K562 (cell line): ENCODE results near the gene RTF1. TPM values are rescaled to one million over a fixed set of nuclear protein-coding genes. Genes with fewer than 3 reads are reported as not detected.

ENCODE experiments used
- ATAC-seq: fragments of 200-7000 bp; cut with Tn5 transposase; 3 replicates; pipeline ENCODE4 v1.9.1; 2020; ENCODE audit warnings: moderate library complexity
- BruUV-seq: library from RNA; stranded (reverse); fragments of 400-500 nt; replicated peaks from 2 replicates; lab custom pipeline; 2021; lab: Mats Ljungman, UMichigan
- CTCF ChIA-PET: fragments of 300-600 bp; formaldehyde crosslinking; extraction: SDS; loops from one replicate; lab custom pipeline; 2021; ENCODE audit warnings: low intra/inter-chr PET ratio; lab: Yijun Ruan, JAX
- POLR2A ChIA-PET: fragments of 300-600, 350-650 bp; sonication (Branson Sonifier 250); formaldehyde crosslinking; extraction: SDS; loops from one replicate; lab custom pipeline; 2021; ENCODE audit warnings: antibody characterized with exemption, inconsistent platforms; lab: Yijun Ruan, JAX
- DNase-seq, 4 experiments: peaks; one replicate each; pipeline versions ENCODE4 v3.0.0 to v3.0.0-alpha.2; 2011 to 2018; ENCODE audit warnings: low spot score in 3 of 4, mixed read lengths in 3 of 4; ENCODE audit errors: extremely low read depth in 1 of 4
- FAIRE-seq: peaks from 2 replicates; lab custom pipeline; 2011; peaks lifted over from hg19 to GRCh38; lab: Jason Lieb, UNC
- H2AFZ ChIP-seq: 2 replicates; pipeline ENCODE4 v1.6.0; 2011; ENCODE audit warnings: low read depth, low read length, control low read depth, inconsistent platforms
- H3K27ac ChIP-seq: fragments of 200-600 bp; 3 replicates; pipeline ENCODE4 v1.8.0; 2011; ENCODE audit warnings: low read depth, mild to moderate bottlenecking, control low read depth, inconsistent platforms, low read length, moderate library complexity, mixed read lengths; ENCODE audit errors: extremely low read depth
- H3K27me3 ChIP-seq, 2 experiments: fragments of 300-600 bp in 1 of 2; 2 replicates in 1 of 2; 3 replicates in 1 of 2; pipeline versions ENCODE4 v1.6.0 to v1.8.0; 2011; ENCODE audit warnings: inconsistent platforms in 2 of 2, low read length in 2 of 2, mild to moderate bottlenecking in 1 of 2, mixed read lengths in 1 of 2, moderate library complexity in 1 of 2; ENCODE audit not compliant: control insufficient read depth in 2 of 2, insufficient read depth in 2 of 2
- H3K36me3 ChIP-seq: fragments of 300-600 bp; 3 replicates; pipeline ENCODE4 v1.8.0; 2011; ENCODE audit warnings: mild to moderate bottlenecking, low read length, inconsistent platforms; ENCODE audit not compliant: control insufficient read depth, insufficient read depth
- H3K4me1 ChIP-seq, 2 experiments: fragments of 200-600 bp in 1 of 2; replicated peaks in 1 of 2; 2 replicates in 1 of 2; 3 replicates in 1 of 2; pipeline versions ENCODE4 v1.5.1 to v1.8.0; 2011; ENCODE audit warnings: inconsistent platforms in 2 of 2, low read length in 2 of 2, mild to moderate bottlenecking in 1 of 2, mixed read lengths in 1 of 2, moderate library complexity in 1 of 2; ENCODE audit not compliant: control insufficient read depth in 2 of 2, insufficient read depth in 2 of 2
- H3K4me2 ChIP-seq: 2 replicates; pipeline ENCODE4 v1.6.1; 2011; ENCODE audit warnings: low read length, control low read depth, inconsistent platforms, mixed read lengths; ENCODE audit not compliant: insufficient read depth
- H3K4me3 ChIP-seq: fragments of 200-600 bp; sonication (generic), shearing (Covaris generic); 2 replicates; pipeline ENCODE4 v1.5.1; 2016; ENCODE audit warnings: control low read depth, inconsistent platforms
- H3K79me2 ChIP-seq: fragments of 200-600 bp; 3 replicates; pipeline ENCODE4 v1.8.0; 2011; ENCODE audit warnings: low read length, inconsistent platforms; ENCODE audit not compliant: control insufficient read depth, insufficient read depth
- H3K9ac ChIP-seq, 2 experiments: 2 replicates each; pipeline versions ENCODE4 v1.6.0 to v1.6.1; 2011; ENCODE audit warnings: low read depth in 2 of 2, low read length in 2 of 2, control low read depth in 1 of 2, inconsistent platforms in 1 of 2, mild to moderate bottlenecking in 1 of 2, mixed read lengths in 1 of 2; ENCODE audit not compliant: insufficient read depth in 1 of 2
- H3K9me1 ChIP-seq: one replicate; pipeline ENCODE4 v1.6.0; 2011; ENCODE audit warnings: inconsistent platforms, mild to moderate bottlenecking, low read length, moderate library complexity; ENCODE audit not compliant: control insufficient read depth, insufficient read depth
- H3K9me3 ChIP-seq: replicated peaks from 2 replicates; pipeline ENCODE4 v1.5.1; 2011; ENCODE audit warnings: low read depth, low read length, inconsistent platforms; ENCODE audit not compliant: control insufficient read depth, insufficient read depth
- H4K20me1 ChIP-seq: replicated peaks from 2 replicates; pipeline ENCODE4 v1.6.1; 2011; ENCODE audit warnings: low read length, inconsistent platforms, mixed read lengths; ENCODE audit not compliant: control insufficient read depth, insufficient read depth
- C11orf30 ChIP-seq: fragments of 450-650 bp; IDR thresholded peaks from 2 replicates; pipeline ENCODE4 v1.6.1; 2016; ENCODE audit warnings: low read depth, mild to moderate bottlenecking
- CREB3 ChIP-seq: fragments of 450-650 bp; conservative IDR thresholded peaks from 2 replicates; pipeline ENCODE4 v1.6.1; 2016; ENCODE audit warnings: missing genetic modification characterization, low read depth, mild to moderate bottlenecking, missing compliant biosample characterization, moderate library complexity
- HNRNPK ChIP-seq: fragments of 200-400 bp; formaldehyde crosslinking; IDR thresholded peaks from one replicate; pipeline ENCODE4 v1.6.1; 2018; ENCODE audit warnings: mild to moderate bottlenecking, low read depth, low read length; ENCODE audit not compliant: poor library complexity, severe bottlenecking
- HNRNPUL1 ChIP-seq: fragments of 200-400 bp; formaldehyde crosslinking; IDR thresholded peaks from 2 replicates; pipeline ENCODE4 v1.6.1; 2017; ENCODE audit warnings: low read length
- JUNB ChIP-seq: fragments of 450-650 bp; formaldehyde crosslinking; conservative IDR thresholded peaks from 2 replicates; pipeline ENCODE4 v1.4.0; 2020; ENCODE audit warnings: mild to moderate bottlenecking
- OTX1 ChIP-seq: fragments of 450-650 bp; formaldehyde crosslinking; IDR thresholded peaks from 2 replicates; pipeline ENCODE4 v1.4.0; 2022; ENCODE audit warnings: mild to moderate bottlenecking
- PCBP2 ChIP-seq: fragments of 200-400 bp; formaldehyde crosslinking; IDR thresholded peaks from 2 replicates; pipeline ENCODE4 v1.6.1; 2018; ENCODE audit warnings: low read length, low read depth, mild to moderate bottlenecking, moderate library complexity; ENCODE audit not compliant: poor library complexity, severe bottlenecking
- PKNOX1 ChIP-seq: fragments of 450-650 bp; IDR thresholded peaks from 2 replicates; pipeline ENCODE4 v1.6.1; 2016
- RBM14 ChIP-seq: fragments of 200-400 bp; formaldehyde crosslinking; IDR thresholded peaks from 2 replicates; pipeline ENCODE4 v1.6.1; 2018; ENCODE audit warnings: low read depth, mild to moderate bottlenecking, low read length, moderate library complexity, borderline replicate concordance; ENCODE audit not compliant: insufficient read depth
- SREBF2 ChIP-seq: sonication (generic); formaldehyde crosslinking; IDR thresholded peaks from 2 replicates; pipeline ENCODE4 v1.4.0; 2020; ENCODE audit warnings: mild to moderate bottlenecking, missing genetic modification reagents
- TAF9B ChIP-seq: fragments of 450-650 bp; IDR thresholded peaks from 2 replicates; pipeline ENCODE4 v1.6.1; 2018; ENCODE audit warnings: mild to moderate bottlenecking; ENCODE audit not compliant: partially characterized antibody
- ZC3H11A ChIP-seq: IDR thresholded peaks from 2 replicates; pipeline ENCODE4 v1.6.1; 2012; ENCODE audit warnings: low read depth, low read length, improper control_type of control experiment
- ZNF512 ChIP-seq: IDR thresholded peaks from 2 replicates; pipeline ENCODE4 v1.6.1; 2016; ENCODE audit warnings: missing genetic modification characterization, missing compliant biosample characterization
- ZNF518B ChIP-seq: fragments of 250-450 bp; sonication (Bioruptor Pico); IDR thresholded peaks from 2 replicates; pipeline ENCODE4 v1.5.0; 2021; ENCODE audit warnings: mild to moderate bottlenecking, moderate library complexity
- WGBS: fragments of 100-300 bp; shearing (Covaris generic); methylation state at CpG from one replicate; pipeline ENCODE4 v1.1.6; 2016; ENCODE audit warnings: low coverage, mixed read lengths; ENCODE audit not compliant: insufficient coverage; ENCODE audit errors: missing lambda C conversion rate; 5-methylcytosine and 5-hydroxymethylcytosine counted together
- in situ Hi-C: fragments of 300-500 bp; cut with MboI; formaldehyde crosslinking; loops from 4 replicates; pipeline ENCODE4 v1.15.0; 2018; ENCODE audit warnings: inconsistent platforms, mixed read lengths
- intact Hi-C: fragments of 100-400 bp; cut with micrococcal nuclease; formaldehyde crosslinking; loops from 2 replicates; pipeline ENCODE4 v1.14.2; 2022
- polyA plus RNA-seq, 8 experiments: library from polyadenylated mRNA; depleted of rRNA in 4 of 8; stranded (reverse) in 5 of 8; unstranded in 3 of 8; fragments of >200 nt; fragmentation: Nextera tagmentation in 2 of 8; fragmentation: Illumina TruSeq in 1 of 8; extraction: Ambion mirVana in 2 of 8; extraction: Trizol in 1 of 8; gene quantifications; 2 replicates each; pipeline versions ENCODE4 v1.2.1 to v1.2.3, GENCODE V29; 2011 to 2014; ENCODE audit warnings: inconsistent platforms in 1 of 8, missing spikeins in 1 of 8
- total RNA-seq, 7 experiments: library from RNA; depleted of rRNA in 6 of 7; stranded (reverse); fragments of >200 nt in 6 of 7; fragmentation: Illumina TruSeq in 2 of 7; extraction: Trizol in 2 of 7; gene quantifications; 2 replicates each; pipeline versions ENCODE4 v1.2.1 to v1.2.3, GENCODE V29; 2011 to 2021; ENCODE audit warnings: low replicate concordance in 1 of 7

The RTF1 gene
- total and polyA plus RNA-seq, 9 of the 15 experiments (the other 6 are each of a cell fraction or from before 2014, with no cell fraction given) = 7.6 to 69.5 (median 31.5) TPM

GRCh38 chr15:41464889-41465580 lies 48.1 kb downstream of the RTF1 start:
- intact Hi-C loops (loop anchor here (5.0 to 10.0 kb wide), 2 partner anchors 200 to 437 kb away; partner anchors contain the start of gene MGA), in situ Hi-C loops (loop anchor here (25.0 kb wide), 1 partner anchor 347 kb away; no protein-coding TSS in a partner anchor)
- ATAC-seq = no peak
- no peak overlapping the region for H3K4me2 ChIP-seq
- POLR2A ChIA-PET = interaction anchor here (0.7 to 1.9 kb wide), 7 partner anchors 8 to 346 kb away, joined by 3 to 8 read pairs (median 4); no protein-coding TSS in a partner anchor
- WGBS = 70% methylated on average over 8 of the region's 9 CpGs
- H3K79me2 ChIP-seq = no peaks in the 10 kb centered on the region
- TF ChIP-seq OTX1 = peak; percentile 15; the same call in 1 of the 2 replicates
- TF ChIP-seq CREB3 (tag) = no peak
- TF ChIP-seq ZC3H11A = no peak
- no peak for TF ChIP-seq C11orf30
- TF ChIP-seq SREBF2 (CRISPR knock-in tag) = no peak
- no peak for TF ChIP-seq ZNF518B (CRISPR knock-in tag)
- TF ChIP-seq TAF9B = no peak
- no peak for TF ChIP-seq HNRNPUL1
- no peak for TF ChIP-seq JUNB (CRISPR knock-in tag)
- TF ChIP-seq PKNOX1 = no peak
- peak; percentile 42; the same call in 1 of the 2 replicates for TF ChIP-seq ZNF512 (tag)
- TF ChIP-seq HNRNPK = peak; percentile 18
- TF ChIP-seq RBM14 = no peak
- peak; percentile 32 for TF ChIP-seq PCBP2
- H3K4me1 ChIP-seq = no peaks in the 10 kb centered on the region
- no peak overlapping the region for H3K27ac ChIP-seq
- H3K9ac ChIP-seq = peak overlapping the region in 1 of 2 experiments; percentile 7; a peak in 1 of 4 replicates
- BruUV-seq = no TSS peak
- DNase-seq = no peak
- no peak overlapping the region for H2AFZ ChIP-seq
- H4K20me1 ChIP-seq = no peaks in the 10 kb centered on the region
- peaks cover 72% of the 10 kb centered on the region for H3K36me3 ChIP-seq
- CTCF ChIA-PET = interaction anchor here (0.6 to 2.0 kb wide), 5 partner anchors 197 to 595 kb away, joined by 3 to 17 read pairs (median 5); no protein-coding TSS in a partner anchor
- H3K27me3 ChIP-seq = no peaks in the 10 kb centered on the region
- H3K4me3 ChIP-seq = no peak overlapping the region
- no peaks in the 10 kb centered on the region for H3K9me3 ChIP-seq
- no peaks in the 10 kb centered on the region for H3K9me1 ChIP-seq
- FAIRE-seq = no peak
